Stimulated activated naive B cell treated with anti-CD40 and anti-IgM and Interleukin-4, amounts not matched to agents 10 μg/mL and 1 μg/mL and 100 μg/mL, for 72 hours (primary cell): ENCODE results near the gene PPP1R1B.

Experiments
- ATAC-seq, 2 donors: fragments of 150-1000 bp; cut with Tn5 transposase; replicated peaks; 2 replicates each; pipeline ENCODE4 v1.10.0; 2021; ENCODE audit warnings: moderate library complexity in 1 of 2
- DNase-seq: peaks from one replicate; pipeline ENCODE4 v3.0.0; 2021
- H3K27ac Mint-ChIP-seq: one replicate; pipeline ENCODE4 v1.8.0; 2022; ENCODE audit warnings: mild to moderate bottlenecking, mixed read lengths
- H3K27me3 Mint-ChIP-seq, 2 donors: one replicate each; pipeline ENCODE4 v1.8.0; 2022; ENCODE audit warnings: mixed read lengths in 2 of 2
- H3K36me3 Mint-ChIP-seq, 2 donors: one replicate each; pipeline ENCODE4 v1.8.0; 2022; ENCODE audit warnings: mixed read lengths in 2 of 2, mild to moderate bottlenecking in 1 of 2
- H3K4me1 Mint-ChIP-seq, 2 donors: one replicate each; pipeline ENCODE4 v1.8.0; 2022; ENCODE audit warnings: mixed read lengths in 2 of 2, mild to moderate bottlenecking in 1 of 2
- H3K4me3 Mint-ChIP-seq, 2 donors: one replicate each; pipeline ENCODE4 v1.8.0; 2022; ENCODE audit warnings: mild to moderate bottlenecking in 2 of 2, mixed read lengths in 2 of 2, moderate library complexity in 1 of 2
- H3K9me3 Mint-ChIP-seq, 2 donors: one replicate each; pipeline ENCODE4 v1.8.0; 2022; ENCODE audit warnings: mixed read lengths in 2 of 2, mild to moderate bottlenecking in 1 of 2

PPP1R1B gene

DNA sequence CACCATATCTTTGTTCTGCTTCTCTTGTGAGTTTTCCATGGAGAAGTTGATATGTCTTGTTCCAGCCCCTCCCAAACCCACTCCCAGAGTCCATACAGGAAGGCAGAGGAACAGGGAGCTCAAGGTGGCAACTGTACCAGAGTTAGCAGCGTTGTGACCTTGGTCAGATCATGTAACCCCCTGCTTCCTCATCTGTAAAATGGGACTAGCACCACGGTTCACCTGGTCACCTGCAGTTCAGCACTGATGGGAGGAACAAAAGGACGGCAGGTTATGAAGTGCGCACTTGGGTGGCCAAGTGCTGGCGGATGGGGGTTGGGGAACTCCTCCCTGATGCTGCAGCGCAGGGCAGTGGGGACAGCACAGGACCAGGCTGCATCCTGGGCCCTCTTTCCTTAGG is 11.3 kb upstream of the PPP1R1B start:
- peaks cover 32 to 48% of the 10 kb centered on the region in 2 donors for H3K27me3 Mint-ChIP-seq
- DNase-seq (no peak), ATAC-seq (no peak)
- H3K4me3 Mint-ChIP-seq, result no peak overlapping the region
- peaks cover 0 to 4% of the 10 kb centered on the region in 2 donors for H3K36me3 Mint-ChIP-seq
- H3K4me1 Mint-ChIP-seq, result peaks cover 11 to 36% of the 10 kb centered on the region in 2 donors
- H3K9me3 Mint-ChIP-seq, result no peaks in the 10 kb centered on the region
- H3K27ac Mint-ChIP-seq, result peak overlapping the region; percentile 47

DNA sequence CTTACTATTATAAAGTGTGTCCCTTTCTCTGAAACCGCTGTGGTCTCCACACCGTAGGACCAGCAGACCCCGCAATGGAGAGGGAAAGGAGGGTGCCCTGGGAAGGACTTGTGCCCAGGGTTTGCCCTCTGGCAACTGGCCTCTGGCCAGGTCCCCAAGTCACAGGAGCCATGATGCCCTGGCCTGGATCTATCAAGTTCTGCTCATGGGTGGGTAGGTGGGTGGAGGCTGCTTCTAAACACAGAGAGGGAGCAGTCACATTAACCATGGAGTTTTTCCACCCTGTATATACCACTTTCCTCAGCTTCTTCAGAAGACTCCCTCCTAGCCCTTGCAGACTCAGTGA is 9.7 kb upstream of the PPP1R1B start:
- Mint-ChIP-seq H3K36me3 (peaks cover 0 to 4% of the 10 kb centered on the region in 2 donors), H3K9me3 (no peaks in the 10 kb centered on the region), H3K4me3 (peak overlapping the region; percentile 63 to 84), H3K27ac (no peak overlapping the region), H3K27me3 (peaks cover 27 to 39% of the 10 kb centered on the region in 2 donors), H3K4me1 (peaks cover 15 to 44% of the 10 kb centered on the region in 2 donors)
- ATAC-seq, result no peak
- no peak for DNase-seq

DNA sequence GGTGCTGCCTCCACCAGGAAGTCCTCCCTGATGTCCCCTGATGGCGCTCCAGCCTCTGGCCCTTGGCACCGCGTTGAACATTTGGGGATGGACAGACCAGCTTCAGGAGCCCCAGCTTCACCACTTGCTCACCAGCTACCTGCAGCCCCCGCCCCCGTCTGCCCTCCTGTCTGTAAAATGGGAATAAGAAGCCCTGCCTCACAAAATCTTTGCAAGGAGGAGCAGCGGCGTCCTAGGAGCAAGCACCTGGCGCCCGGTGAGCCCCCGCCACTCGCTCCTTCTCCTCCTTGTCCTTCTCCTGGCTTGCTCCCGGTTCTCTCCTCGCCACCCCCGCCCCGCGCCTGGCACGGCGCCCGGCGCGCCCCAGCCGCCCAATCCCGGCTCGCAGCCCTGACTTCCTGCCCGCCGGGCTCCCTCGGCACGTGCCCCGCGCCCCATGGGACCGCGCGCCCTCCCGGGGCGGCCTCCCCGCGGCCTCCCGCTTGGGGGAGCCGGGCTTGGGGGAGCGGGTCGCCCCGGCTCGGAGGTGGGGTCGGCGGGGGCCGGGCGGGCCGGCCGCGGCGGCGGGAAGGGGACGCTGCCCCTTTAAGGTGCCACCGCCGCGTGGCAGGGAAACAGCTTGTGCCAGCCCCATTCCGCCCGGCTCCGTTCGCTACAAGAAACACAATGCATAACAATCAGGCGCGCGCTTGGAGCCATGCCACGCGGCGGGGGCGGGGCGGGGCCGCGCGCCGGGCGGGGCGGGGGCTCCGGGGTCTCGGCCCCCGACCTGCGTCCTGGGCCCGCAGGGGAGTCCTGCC is 9.1 kb upstream of the PPP1R1B start:
- DNase-seq, result no peak
- H3K9me3 Mint-ChIP-seq, result no peaks in the 10 kb centered on the region
- H3K27me3 Mint-ChIP-seq, result peaks cover 26 to 37% of the 10 kb centered on the region in 2 donors
- H3K27ac Mint-ChIP-seq, result no peak overlapping the region
- peaks cover 20 to 49% of the 10 kb centered on the region in 2 donors for H3K4me1 Mint-ChIP-seq
- peak; percentile 56 to 61 for ATAC-seq
- H3K4me3 Mint-ChIP-seq, result peak overlapping the region; percentile 81 to 84
- peaks cover 0 to 4% of the 10 kb centered on the region in 2 donors for H3K36me3 Mint-ChIP-seq

DNA sequence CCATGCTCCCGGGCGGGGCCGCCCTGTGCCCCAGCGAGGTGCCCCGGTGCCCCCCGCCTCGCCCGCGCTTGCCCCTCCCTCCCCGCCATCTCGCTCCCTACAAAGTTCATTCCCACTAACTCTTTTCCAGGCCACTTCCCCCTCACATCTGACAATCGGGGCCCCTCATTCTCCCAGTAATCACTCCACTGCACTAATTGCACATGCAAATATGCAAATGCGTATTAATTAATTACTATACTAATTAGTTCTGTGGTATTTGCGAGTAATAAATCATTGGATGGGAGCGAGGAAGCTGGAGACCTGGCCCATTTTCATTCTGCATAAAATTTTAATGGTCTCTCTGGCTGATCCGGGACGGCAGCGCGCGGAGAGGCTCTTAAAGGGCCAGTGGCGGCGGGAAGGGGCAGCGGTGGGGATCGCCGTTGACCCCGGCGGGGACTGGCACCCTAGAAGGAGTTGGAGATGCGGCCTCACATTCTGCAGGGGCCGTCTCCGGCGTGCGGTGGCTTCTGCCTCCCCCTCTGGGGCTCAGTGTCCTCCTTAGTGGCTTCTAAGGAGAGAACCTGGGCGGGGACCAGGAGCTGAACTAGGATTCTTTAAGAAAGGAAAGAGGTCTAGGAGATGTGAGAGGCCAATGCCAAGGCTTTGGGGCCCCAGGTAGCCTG is 8.4 kb upstream of the PPP1R1B start:
- DNase-seq (no peak), ATAC-seq (no peak)
- Mint-ChIP-seq H3K27ac (peak overlapping the region; percentile 78), H3K9me3 (no peaks in the 10 kb centered on the region), H3K36me3 (peaks cover 0 to 1% of the 10 kb centered on the region in 2 donors), H3K27me3 (peaks cover 19 to 30% of the 10 kb centered on the region in 2 donors), H3K4me3 (peak overlapping the region; percentile 81 to 84), H3K4me1 (peaks cover 23 to 48% of the 10 kb centered on the region in 2 donors)

DNA sequence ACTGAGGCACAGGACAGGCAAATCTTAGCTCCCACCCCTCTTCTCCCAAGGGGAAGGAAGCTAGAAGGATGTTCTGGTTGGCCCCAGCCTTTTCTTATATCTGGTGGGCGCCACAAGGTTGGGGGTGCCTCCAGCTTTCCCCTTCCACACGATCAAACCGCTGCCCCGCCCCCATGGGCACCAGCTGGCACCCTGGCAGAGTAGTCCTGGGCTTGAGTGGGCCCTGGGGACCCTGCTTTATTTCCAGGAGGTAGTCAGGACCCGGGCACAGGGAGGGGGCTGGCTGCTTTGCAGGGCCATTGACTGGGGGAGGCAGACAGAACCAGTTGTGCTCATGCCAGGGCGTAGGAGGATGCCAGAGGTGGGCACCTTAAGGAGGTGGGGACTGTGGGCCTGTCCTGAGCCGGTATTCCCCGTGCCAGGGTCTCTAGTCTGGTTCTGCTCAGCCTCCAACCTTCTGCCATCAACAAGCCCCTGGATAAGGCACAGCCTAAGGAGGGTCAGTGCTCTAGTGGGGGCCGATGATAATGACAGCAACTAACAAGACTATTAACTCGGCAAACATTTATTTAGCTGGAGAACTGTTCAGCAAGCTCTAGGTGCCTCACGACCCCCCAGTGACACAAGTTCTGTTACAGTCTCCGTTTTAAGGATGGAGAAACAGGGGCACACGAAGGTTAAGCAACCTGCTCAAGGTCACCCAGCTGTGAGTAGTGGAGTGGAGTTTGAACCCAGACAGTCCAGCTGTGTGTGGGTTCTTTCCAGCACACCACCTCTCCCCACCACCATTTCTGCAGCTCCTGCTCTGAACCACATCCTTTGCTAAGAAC is 7.6 kb upstream of the PPP1R1B start:
- H3K36me3 Mint-ChIP-seq, result peaks cover 0 to 1% of the 10 kb centered on the region in 2 donors
- H3K4me1 Mint-ChIP-seq, result peaks cover 23 to 52% of the 10 kb centered on the region in 2 donors
- no peaks in the 10 kb centered on the region for H3K9me3 Mint-ChIP-seq
- H3K27ac Mint-ChIP-seq, result peak overlapping the region; percentile 31
- no peak overlapping the region for H3K4me3 Mint-ChIP-seq
- DNase-seq, result no peak
- peaks cover 18 to 24% of the 10 kb centered on the region in 2 donors for H3K27me3 Mint-ChIP-seq
- ATAC-seq, result no peak

DNA sequence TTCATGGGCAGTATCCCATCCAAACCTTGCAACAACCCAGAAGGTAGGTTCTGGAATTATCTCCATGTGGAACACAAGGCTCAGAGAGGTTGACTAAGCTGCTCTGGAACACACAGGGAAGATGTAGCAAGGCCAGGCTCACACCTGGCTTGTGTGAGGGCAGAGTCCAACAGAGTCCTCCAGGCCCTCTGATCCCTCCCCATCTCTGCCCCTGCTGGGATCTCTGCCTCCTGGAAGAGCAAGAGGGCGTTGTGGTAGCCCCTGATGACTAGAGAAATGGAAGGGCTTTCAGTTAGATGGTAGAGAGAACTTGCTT is 7.0 kb upstream of the PPP1R1B start:
- Mint-ChIP-seq H3K27me3 (peaks cover 17 to 23% of the 10 kb centered on the region in 2 donors), H3K27ac (no peak overlapping the region), H3K4me1 (peaks cover 23 to 53% of the 10 kb centered on the region in 2 donors), H3K9me3 (no peaks in the 10 kb centered on the region), H3K4me3 (no peak overlapping the region), H3K36me3 (peaks cover 0 to 1% of the 10 kb centered on the region in 2 donors)
- ATAC-seq (no peak), DNase-seq (no peak)

DNA sequence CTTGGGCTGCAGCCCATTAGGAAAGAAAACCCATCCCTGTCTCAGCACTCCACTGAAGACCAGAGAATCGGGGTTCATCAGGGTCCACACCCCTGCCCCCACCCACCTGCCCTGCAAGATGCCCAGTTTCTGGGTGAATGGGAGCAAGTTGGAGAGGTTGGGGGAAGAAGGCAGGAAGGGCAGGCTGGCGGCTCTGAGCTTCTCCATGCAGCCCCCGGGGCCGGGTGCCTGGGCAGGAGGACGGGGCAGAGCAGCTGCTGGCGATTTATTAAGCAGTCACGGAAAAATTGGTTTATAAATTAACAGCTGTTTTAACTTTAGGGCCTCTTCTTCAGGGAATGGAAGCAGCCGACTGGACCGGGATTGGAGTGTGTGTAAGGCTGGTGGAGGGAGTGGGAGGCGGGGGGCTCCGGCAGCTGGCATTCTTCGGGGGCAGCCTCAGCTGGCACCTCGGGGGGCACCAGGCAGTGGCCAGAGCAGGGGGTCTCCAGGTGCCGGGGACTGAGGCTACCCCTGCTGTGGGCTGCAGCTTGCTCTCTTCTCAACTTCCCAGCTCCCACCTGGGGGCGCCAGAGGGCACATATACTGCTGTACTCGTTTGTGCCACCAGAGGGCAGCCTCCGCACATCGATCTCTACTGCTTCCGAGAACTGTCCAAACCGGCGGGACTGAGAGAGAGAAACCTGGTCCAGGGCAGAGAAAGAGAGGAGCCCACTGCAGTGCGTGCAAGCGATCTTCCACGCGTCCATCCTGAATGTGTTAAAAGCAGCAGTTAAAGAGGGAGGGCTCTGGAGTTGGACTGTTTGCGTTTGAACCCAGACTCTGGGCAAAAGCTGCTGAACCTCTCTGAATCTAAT is 5.0 kb upstream of the PPP1R1B start:
- H3K27me3 Mint-ChIP-seq, result peaks cover 24 to 26% of the 10 kb centered on the region in 2 donors
- peak overlapping the region; percentile 89 for H3K27ac Mint-ChIP-seq
- ATAC-seq (peak; percentile 66), DNase-seq (peak; percentile 79)
- no peaks in the 10 kb centered on the region for H3K9me3 Mint-ChIP-seq
- peak overlapping the region; percentile 76 for H3K4me3 Mint-ChIP-seq
- peaks cover 0 to 2% of the 10 kb centered on the region in 2 donors for H3K36me3 Mint-ChIP-seq
- H3K4me1 Mint-ChIP-seq, result peaks cover 25 to 54% of the 10 kb centered on the region in 2 donors

DNA sequence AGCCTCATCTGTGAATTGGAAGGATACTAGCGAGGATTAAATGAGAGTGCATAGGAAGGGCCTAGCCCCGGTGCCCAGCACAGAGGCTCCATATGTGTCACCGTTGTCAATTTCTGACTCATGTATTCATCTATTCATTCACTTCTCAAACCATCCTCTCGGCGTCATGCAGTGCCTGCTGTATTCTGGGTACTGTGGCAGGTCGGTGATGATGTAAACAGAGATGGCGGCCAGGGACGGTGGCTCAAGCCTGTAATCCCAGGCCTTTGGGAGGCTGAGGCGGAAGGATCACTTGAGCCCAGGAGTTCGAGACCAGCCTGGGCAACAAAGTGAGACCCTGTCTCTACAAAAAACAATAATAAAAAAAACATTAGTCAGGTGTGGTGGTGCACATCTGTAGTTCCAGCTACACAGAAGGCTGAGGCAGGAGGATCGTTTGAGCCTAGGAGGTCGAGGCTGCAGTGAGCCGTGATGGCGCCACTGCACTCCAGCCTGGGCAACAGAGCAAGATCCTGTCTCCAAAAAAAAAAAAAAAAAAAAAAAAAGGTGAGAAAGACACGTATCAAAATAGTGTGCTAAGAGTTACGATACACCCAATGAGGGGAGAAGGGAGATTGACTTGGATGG is 4.3 kb upstream of the PPP1R1B start:
- H3K4me1 Mint-ChIP-seq, result peaks cover 27 to 52% of the 10 kb centered on the region in 2 donors
- H3K27me3 Mint-ChIP-seq, result peaks cover 27 to 29% of the 10 kb centered on the region in 2 donors
- H3K9me3 Mint-ChIP-seq, result no peaks in the 10 kb centered on the region
- peak overlapping the region; percentile 76 for H3K4me3 Mint-ChIP-seq
- peak overlapping the region; percentile 89 for H3K27ac Mint-ChIP-seq
- peak; percentile 37 to 48 for ATAC-seq
- no peak for DNase-seq
- peaks cover 0 to 2% of the 10 kb centered on the region in 2 donors for H3K36me3 Mint-ChIP-seq

DNA sequence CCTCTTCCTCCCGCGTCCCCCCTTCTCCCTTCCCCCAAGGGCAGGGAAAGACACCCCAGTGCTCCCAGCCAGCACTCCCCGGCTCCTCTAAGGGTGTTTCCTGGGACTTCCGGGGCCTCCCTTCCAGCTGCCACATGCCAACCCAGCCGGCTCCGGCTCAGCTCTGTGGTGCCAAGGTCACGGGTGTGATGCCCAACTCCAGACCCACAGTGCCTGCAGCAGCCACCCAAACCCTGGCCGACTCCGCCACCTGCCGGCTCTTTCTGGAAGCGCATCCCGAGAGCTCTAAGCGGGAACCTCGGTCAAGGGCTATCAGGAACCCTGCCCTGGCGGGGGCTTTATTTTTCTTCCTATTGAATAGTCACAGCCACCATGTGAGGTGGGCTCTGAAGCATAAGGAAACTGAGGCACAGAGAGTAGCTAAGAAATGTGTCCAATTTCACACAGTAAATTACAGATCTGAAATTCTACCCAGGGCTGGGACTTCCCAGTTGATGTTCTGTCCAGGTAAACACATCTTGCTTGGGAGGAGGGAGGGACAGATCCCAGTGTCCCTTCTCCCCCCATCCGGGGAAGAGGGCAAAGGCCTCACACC is 3.3 kb upstream of the PPP1R1B start:
- H3K9me3 Mint-ChIP-seq, result no peaks in the 10 kb centered on the region
- H3K4me3 Mint-ChIP-seq, result peak overlapping the region; percentile 45 to 71
- peaks cover 0 to 2% of the 10 kb centered on the region in 2 donors for H3K36me3 Mint-ChIP-seq
- DNase-seq (peak; percentile 81), ATAC-seq (peak; percentile 71 to 76)
- H3K27ac Mint-ChIP-seq, result no peak overlapping the region
- H3K27me3 Mint-ChIP-seq, result peaks cover 32 to 38% of the 10 kb centered on the region in 2 donors
- H3K4me1 Mint-ChIP-seq, result peaks cover 30 to 48% of the 10 kb centered on the region in 2 donors

DNA sequence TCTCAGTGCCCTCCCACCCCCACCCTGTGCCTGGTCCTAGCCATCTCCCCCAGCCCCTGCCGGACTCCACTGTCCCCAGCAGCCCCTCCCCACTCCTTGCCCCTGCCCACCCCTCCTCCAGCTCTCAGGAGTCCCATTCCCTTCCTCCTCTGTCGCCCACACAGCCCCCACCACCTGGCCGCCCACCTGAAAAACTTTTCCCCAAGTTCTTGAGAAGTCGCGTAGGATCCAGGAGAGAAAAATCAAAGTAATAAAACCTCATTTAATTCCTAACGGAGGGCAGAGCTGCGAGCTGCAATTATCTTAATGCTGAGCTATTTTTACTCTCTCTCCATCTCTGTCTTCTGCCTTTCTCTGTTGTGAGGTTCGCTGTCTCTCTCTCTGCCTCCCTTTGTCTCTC is 2.4 kb upstream of the PPP1R1B start:
- Mint-ChIP-seq H3K27ac (no peak overlapping the region), H3K4me1 (peaks cover 26 to 45% of the 10 kb centered on the region in 2 donors), H3K4me3 (no peak overlapping the region), H3K9me3 (no peaks in the 10 kb centered on the region), H3K27me3 (peaks cover 37 to 42% of the 10 kb centered on the region in 2 donors), H3K36me3 (peaks cover 0 to 2% of the 10 kb centered on the region in 2 donors)
- ATAC-seq, result no peak
- DNase-seq, result no peak

DNA sequence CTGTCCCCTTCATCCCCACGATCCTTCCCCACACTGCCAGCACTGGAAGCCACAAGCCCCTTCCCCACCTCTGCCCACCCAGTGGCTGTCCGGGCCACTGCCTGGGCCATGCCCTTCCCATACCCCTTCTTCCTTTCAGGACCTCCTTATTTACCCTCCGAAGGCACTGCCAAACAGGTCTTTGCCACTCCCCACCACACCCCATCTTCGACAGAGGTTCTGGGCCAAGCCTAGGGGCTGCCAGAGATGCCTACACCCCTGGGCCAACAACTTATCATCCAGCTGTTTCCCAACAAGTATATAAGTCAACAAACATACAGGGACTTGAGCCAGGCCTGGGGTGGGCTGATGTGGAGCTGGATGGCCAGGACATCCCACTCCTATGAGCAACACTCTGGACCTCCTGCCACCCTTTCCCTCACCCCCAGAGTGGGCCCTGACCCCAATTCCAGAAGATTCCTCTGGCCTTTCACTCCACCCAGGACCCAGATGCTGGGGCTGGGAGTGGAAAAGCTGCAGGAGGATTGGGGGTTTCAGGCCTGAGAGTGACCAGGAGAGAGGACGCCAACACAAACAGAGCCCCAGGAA is 1.5 kb upstream of the PPP1R1B start:
- peaks cover 40 to 42% of the 10 kb centered on the region in 2 donors for H3K27me3 Mint-ChIP-seq

DNA sequence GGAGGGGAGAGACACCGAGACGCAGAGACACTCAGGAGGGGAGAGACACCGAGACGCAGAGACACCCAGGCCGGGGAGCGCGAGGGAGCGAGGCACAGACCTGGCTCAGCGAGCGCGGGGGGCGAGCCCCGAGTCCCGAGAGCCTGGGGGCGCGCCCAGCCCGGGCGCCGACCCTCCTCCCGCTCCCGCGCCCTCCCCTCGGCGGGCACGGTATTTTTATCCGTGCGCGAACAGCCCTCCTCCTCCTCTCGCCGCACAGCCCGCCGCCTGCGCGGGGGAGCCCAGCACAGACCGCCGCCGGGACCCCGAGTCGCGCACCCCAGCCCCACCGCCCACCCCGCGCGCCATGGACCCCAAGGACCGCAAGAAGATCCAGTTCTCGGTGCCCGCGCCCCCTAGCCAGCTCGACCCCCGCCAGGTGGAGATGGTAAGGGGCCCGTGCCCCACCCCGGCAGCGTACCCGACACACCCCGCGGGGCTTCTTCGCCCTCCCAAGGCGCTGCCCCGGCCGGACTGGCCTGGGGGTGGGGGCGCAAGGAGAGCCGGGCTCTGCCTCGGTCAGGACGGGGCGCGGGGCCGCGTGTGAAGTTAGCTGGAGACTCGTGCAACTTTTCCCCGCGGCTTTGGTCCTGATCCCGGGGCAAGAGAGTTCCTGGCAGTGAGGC is 427 bp downstream of the PPP1R1B start:
- H3K9me3 Mint-ChIP-seq, result no peaks in the 10 kb centered on the region
- no peak for ATAC-seq
- peaks cover 24 to 37% of the 10 kb centered on the region in 2 donors for H3K4me1 Mint-ChIP-seq
- H3K4me3 Mint-ChIP-seq, result peak overlapping the region; percentile 79 to 81
- no peak for DNase-seq
- peak overlapping the region; percentile 28 for H3K27ac Mint-ChIP-seq
- peaks cover 51% of the 10 kb centered on the region in 2 donors for H3K27me3 Mint-ChIP-seq
- peaks cover 0 to 2% of the 10 kb centered on the region in 2 donors for H3K36me3 Mint-ChIP-seq

More for the DNA sequence above, 1.5 kb upstream of the PPP1R1B start:
- no peak for ATAC-seq
- Mint-ChIP-seq H3K4me3 (no peak overlapping the region), H3K9me3 (no peaks in the 10 kb centered on the region), H3K27ac (peak overlapping the region; percentile 11), H3K36me3 (peaks cover 0 to 2% of the 10 kb centered on the region in 2 donors), H3K4me1 (peaks cover 26 to 45% of the 10 kb centered on the region in 2 donors)
- DNase-seq, result no peak
